Endodermal cell (in vitro differentiated cells): Measurements from ENCODE around the gene TRPM3. TPM values are rescaled to one million over a fixed set of nuclear protein-coding genes. Genes with fewer than 3 reads are reported as not detected.

Experiments used
- DNase-seq: peaks from one replicate; pipeline ENCODE4 v3.0.0-alpha.2; 2017
- H3K27ac ChIP-seq: 2 replicates; pipeline ENCODE4 v1.5.1; 2013; ENCODE audit warnings: mild to moderate bottlenecking, low read depth, low read length, moderate library complexity
- H3K27me3 ChIP-seq: 2 replicates; pipeline ENCODE4 v1.6.1; 2013; ENCODE audit warnings: mild to moderate bottlenecking, low read length, moderate library complexity; ENCODE audit not compliant: insufficient read depth, control insufficient read depth, poor library complexity, severe bottlenecking
- H3K36me3 ChIP-seq: 2 replicates; pipeline ENCODE4 v1.7.0; 2013; ENCODE audit warnings: mild to moderate bottlenecking, low read length, moderate library complexity; ENCODE audit not compliant: control insufficient read depth, insufficient read depth
- H3K4me1 ChIP-seq: one replicate; pipeline ENCODE4 v1.7.0; 2013; ENCODE audit warnings: low read length; ENCODE audit not compliant: control insufficient read depth, insufficient read depth
- H3K4me3 ChIP-seq: 2 replicates; pipeline ENCODE4 v1.5.1; 2013; ENCODE audit warnings: mild to moderate bottlenecking, low read length, moderate library complexity
- H3K9ac ChIP-seq: 2 replicates; pipeline ENCODE4 v1.6.1; 2013; ENCODE audit warnings: mild to moderate bottlenecking, low read length, moderate library complexity; ENCODE audit not compliant: poor library complexity, severe bottlenecking; ENCODE audit errors: extremely low read depth
- H3K9me3 ChIP-seq: 2 replicates; pipeline ENCODE4 v1.6.1; 2013; ENCODE audit warnings: mild to moderate bottlenecking, low read length, moderate library complexity; ENCODE audit not compliant: control insufficient read depth
- H3K27ac Mint-ChIP-seq: 2 replicates; pipeline ENCODE4 v1.8.0; 2020; ENCODE audit warnings: mixed read lengths
- H3K27me3 Mint-ChIP-seq: 2 replicates; pipeline ENCODE4 v1.8.0; 2021; ENCODE audit warnings: mild to moderate bottlenecking, mixed read lengths; ENCODE audit not compliant: insufficient read depth
- H3K36me3 Mint-ChIP-seq: 2 replicates; pipeline ENCODE4 v1.8.0; 2020; ENCODE audit warnings: low read depth, mixed read lengths
- H3K4me1 Mint-ChIP-seq: 2 replicates; pipeline ENCODE4 v1.8.0; 2020; ENCODE audit warnings: mixed read lengths
- H3K4me3 Mint-ChIP-seq: 2 replicates; pipeline ENCODE4 v1.8.0; 2020; ENCODE audit warnings: mild to moderate bottlenecking, moderate library complexity, mixed read lengths
- H3K9me3 Mint-ChIP-seq: 2 replicates; pipeline ENCODE4 v1.8.0; 2020; ENCODE audit warnings: mild to moderate bottlenecking, mixed read lengths
- WGBS, 2 experiments: methylation state at CpG; one replicate each; pipeline versions ENCODE4 v1.1.5 to v1.1.7; 2013; ENCODE audit warnings: missing lambda C conversion rate in 2 of 2, mixed read lengths in 1 of 2; ENCODE audit not compliant: insufficient coverage in 1 of 2, insufficient read length in 1 of 2; 5-methylcytosine and 5-hydroxymethylcytosine counted together
- total RNA-seq, 2 donors: library from RNA; stranded (reverse); fragmentation: NEBNext Ultra II Directional in 1 of 2; extraction: Animal tissue kit (Norgen Biotek cat#: 25700) in 1 of 2; gene quantifications; 2 replicates in 1 of 2; 3 replicates in 1 of 2; pipeline ENCODE4 v1.2.1, GENCODE V29; 2021
- TF ChIP-seq, protein P1 (sequence below): fragments of 200-600 bp; sonication (generic); conservative IDR thresholded peaks from 2 replicates; pipeline ENCODE4 v1.5.0; 2021; ENCODE audit warnings: antibody characterized with exemption, mild to moderate bottlenecking

TRPM3 gene
- total RNA-seq, 2 donors from 2014 or later: 1.8 to 2.5 TPM

DNA sequence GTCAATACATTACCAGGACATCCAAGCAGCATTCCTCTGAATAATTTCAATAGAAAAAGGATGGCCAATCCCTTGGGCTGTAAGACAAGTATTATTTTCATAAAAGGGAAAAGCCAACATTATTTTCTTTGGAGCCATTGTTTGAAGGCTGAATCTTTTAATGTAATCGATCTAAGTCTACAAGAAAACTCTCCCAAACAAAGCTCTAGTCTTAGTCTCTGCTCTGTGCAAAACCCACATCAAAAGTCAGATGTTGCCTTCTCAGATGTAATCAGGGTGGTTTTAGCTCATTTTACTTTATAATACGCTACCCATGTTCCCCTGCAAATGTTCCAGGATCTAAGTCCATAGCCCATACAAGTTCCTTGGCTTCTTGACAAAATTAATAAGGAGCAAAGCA, 325.6 kb downstream of the TRPM3 start:
- H3K9ac ChIP-seq: no peak overlapping the region
- DNase-seq: no peak
- no peak overlapping the region for H3K27ac ChIP-seq
- H3K4me3 Mint-ChIP-seq: no peak overlapping the region
- TF ChIP-seq, protein P1, sequence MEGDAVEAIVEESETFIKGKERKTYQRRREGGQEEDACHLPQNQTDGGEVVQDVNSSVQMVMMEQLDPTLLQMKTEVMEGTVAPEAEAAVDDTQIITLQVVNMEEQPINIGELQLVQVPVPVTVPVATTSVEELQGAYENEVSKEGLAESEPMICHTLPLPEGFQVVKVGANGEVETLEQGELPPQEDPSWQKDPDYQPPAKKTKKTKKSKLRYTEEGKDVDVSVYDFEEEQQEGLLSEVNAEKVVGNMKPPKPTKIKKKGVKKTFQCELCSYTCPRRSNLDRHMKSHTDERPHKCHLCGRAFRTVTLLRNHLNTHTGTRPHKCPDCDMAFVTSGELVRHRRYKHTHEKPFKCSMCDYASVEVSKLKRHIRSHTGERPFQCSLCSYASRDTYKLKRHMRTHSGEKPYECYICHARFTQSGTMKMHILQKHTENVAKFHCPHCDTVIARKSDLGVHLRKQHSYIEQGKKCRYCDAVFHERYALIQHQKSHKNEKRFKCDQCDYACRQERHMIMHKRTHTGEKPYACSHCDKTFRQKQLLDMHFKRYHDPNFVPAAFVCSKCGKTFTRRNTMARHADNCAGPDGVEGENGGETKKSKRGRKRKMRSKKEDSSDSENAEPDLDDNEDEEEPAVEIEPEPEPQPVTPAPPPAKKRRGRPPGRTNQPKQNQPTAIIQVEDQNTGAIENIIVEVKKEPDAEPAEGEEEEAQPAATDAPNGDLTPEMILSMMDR: no peak
- no peaks in the 10 kb centered on the region for H3K27me3 ChIP-seq
- no peaks in the 10 kb centered on the region for H3K9me3 ChIP-seq
- H3K36me3 ChIP-seq: no peaks in the 10 kb centered on the region
- H3K4me3 ChIP-seq: no peak overlapping the region
- 98 to 100% methylated on average over 2 of the region's 2 CpGs for WGBS, 2 experiments
- no peaks in the 10 kb centered on the region for H3K9me3 Mint-ChIP-seq
- no peak overlapping the region for H3K27ac Mint-ChIP-seq
- H3K4me1 ChIP-seq: peaks cover 5% of the 10 kb centered on the region
- H3K4me1 Mint-ChIP-seq: peaks cover 6% of the 10 kb centered on the region
- H3K27me3 Mint-ChIP-seq: no peaks in the 10 kb centered on the region
- H3K36me3 Mint-ChIP-seq: no peaks in the 10 kb centered on the region

DNA sequence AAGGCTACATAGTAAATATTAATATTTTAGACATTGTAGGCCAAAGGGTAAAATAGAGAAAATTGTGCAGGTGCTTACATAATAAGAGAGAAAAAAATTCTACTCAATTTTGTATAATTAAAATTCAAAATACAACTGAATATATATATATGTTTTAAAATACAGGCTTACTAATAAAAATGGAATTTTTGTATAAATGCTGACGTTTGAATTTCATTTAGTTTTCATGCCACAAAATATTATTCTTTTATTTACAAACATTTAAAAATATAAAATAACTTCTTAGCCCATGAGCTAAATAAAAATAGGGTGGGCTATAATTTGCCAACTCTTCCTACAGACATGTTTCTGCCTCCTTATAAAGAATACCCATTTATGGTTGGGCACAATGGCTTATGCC, 328.6 kb downstream of the TRPM3 start:
- Mint-ChIP-seq H3K9me3 (no peaks in the 10 kb centered on the region), H3K4me1 (peaks cover 12% of the 10 kb centered on the region), H3K36me3 (no peaks in the 10 kb centered on the region), H3K4me3 (no peak overlapping the region), H3K27me3 (no peaks in the 10 kb centered on the region), H3K27ac (no peak overlapping the region)
- H3K9me3 ChIP-seq: no peaks in the 10 kb centered on the region
- peaks cover 18% of the 10 kb centered on the region for H3K4me1 ChIP-seq
- H3K4me3 ChIP-seq: no peak overlapping the region
- no CpG with 5 or more reads among the region's 1 CpG for WGBS, 2 experiments
- no peaks in the 10 kb centered on the region for H3K36me3 ChIP-seq
- TF ChIP-seq, protein P1: no peak
- no peak overlapping the region for H3K27ac ChIP-seq
- no peak overlapping the region for H3K9ac ChIP-seq
- DNase-seq: no peak
- no peaks in the 10 kb centered on the region for H3K27me3 ChIP-seq

DNA sequence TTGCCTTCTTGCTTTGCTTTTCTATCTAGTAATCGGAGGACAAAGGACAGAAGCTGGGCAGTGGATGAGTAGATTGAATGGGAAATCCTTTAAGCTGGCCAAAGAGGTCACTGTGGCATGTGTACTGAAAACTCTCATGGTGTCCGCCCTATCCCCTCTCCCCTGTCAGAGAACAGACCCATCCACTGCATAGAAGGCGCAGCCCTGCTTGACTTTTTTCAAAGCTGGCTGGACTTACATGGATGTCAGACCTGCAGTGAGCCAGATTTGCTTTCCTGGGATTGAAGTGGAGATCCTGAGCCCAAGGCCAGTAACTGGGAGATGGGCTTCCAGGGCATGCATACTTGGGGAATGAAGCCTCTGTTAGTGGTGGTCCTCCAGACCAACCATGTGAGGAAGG, 329.5 kb downstream of the TRPM3 start:
- no peaks in the 10 kb centered on the region for H3K9me3 Mint-ChIP-seq
- Histone ChIP-seq H3K9me3 (no peaks in the 10 kb centered on the region), H3K4me1 (peaks cover 18% of the 10 kb centered on the region), H3K27me3 (no peaks in the 10 kb centered on the region), H3K36me3 (no peaks in the 10 kb centered on the region), H3K9ac (no peak overlapping the region), H3K27ac (no peak overlapping the region), H3K4me3 (no peak overlapping the region)
- peaks cover 12% of the 10 kb centered on the region for H3K4me1 Mint-ChIP-seq
- H3K27me3 Mint-ChIP-seq: no peaks in the 10 kb centered on the region
- 92 to 96% methylated on average over 2 to 3 of the region's 3 CpGs for WGBS, 2 experiments
- no peak overlapping the region for H3K4me3 Mint-ChIP-seq
- no peaks in the 10 kb centered on the region for H3K36me3 Mint-ChIP-seq
- H3K27ac Mint-ChIP-seq: no peak overlapping the region
- TF ChIP-seq, protein P1: no peak
- DNase-seq: no peak
